ENCODE results near the gene SLC38A10.
A peak's percentile ranks its signal among the peaks of the same experiment; 100 is the strongest.

SLC38A10 gene

DNA sequence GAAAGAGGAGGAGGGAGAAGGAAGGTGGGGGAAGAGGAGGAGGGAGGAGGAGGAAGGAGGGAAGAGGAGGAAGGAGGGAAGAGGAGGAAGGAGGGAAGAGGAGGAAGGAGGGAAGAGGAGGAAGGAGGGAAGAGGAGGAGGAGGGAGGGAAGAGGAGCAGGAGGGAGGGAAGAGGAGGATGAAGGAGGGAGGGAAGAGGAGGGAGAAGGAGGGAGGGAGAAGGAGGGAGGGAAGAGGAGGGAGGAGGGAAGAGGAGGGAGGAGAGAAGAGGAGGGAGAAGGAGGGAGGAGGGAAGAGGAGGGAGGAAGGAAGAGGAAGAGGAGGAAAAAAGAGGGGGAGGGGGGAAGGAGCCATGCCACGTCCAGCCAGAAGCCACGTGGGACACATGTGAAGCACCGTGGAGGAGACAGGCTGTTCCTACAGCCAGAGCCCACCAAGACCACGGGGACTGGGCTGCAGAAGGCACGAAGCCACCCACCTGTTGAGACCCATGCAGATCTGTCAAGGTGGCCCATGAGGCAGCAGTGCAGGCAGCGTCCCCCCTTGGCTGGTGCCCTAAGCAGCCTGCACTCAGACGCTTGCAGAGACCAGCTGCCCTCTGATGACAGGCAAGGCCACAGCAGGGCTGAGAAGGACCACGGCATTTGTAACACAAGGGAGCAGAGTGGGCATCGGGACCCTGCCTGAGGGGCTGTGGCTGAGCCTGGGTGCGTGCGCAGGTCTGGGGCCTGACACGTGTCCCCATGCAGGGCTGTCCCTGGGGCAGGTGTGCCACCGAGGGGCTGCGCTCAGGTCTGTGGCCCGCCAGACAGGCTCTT, 45.7 kb downstream of the SLC38A10 start:
- no peaks in the 10 kb centered on the region for H3K27me3 Mint-ChIP-seq (ENCODE audit: low read depth)
- peaks cover 33% of the 10 kb centered on the region for H3K36me3 Mint-ChIP-seq (ENCODE audit: low read depth)
- no peak for DNase-seq (ENCODE audit: low spot score)
- no peaks in the 10 kb centered on the region for H3K9me3 Mint-ChIP-seq
- H3K4me1 Mint-ChIP-seq (ENCODE audit: low read depth) = no peaks in the 10 kb centered on the region
- H3K27ac Mint-ChIP-seq = no peak overlapping the region
- no peak overlapping the region for H3K4me3 Mint-ChIP-seq

DNA sequence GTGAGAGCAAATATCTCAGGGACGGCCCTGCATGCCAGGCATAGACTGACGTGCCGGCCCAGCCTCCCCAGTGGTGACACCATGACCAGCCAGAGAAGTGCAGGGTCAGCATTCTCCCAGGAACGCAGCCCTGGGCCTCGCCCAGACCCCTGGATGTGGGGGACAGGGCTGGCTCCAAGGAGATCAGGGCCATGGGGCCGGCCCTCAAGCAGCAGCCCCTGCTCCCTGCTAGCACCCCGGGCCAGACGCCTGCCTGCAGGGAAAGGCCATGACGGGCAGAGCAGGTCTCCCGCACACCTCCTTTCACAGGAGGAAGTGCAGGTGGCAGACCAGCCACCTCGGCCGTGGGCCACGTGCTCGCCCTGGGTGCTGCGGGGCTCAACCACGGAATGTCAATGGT, 46.5 kb downstream of the SLC38A10 start:
- no peak for DNase-seq (ENCODE audit: low spot score)
- Mint-ChIP-seq H3K9me3 (no peaks in the 10 kb centered on the region), H3K36me3 (ENCODE audit: low read depth) (peaks cover 31% of the 10 kb centered on the region), H3K4me3 (no peak overlapping the region), H3K4me1 (ENCODE audit: low read depth) (no peaks in the 10 kb centered on the region), H3K27ac (no peak overlapping the region), H3K27me3 (ENCODE audit: low read depth) (no peaks in the 10 kb centered on the region)

DNA sequence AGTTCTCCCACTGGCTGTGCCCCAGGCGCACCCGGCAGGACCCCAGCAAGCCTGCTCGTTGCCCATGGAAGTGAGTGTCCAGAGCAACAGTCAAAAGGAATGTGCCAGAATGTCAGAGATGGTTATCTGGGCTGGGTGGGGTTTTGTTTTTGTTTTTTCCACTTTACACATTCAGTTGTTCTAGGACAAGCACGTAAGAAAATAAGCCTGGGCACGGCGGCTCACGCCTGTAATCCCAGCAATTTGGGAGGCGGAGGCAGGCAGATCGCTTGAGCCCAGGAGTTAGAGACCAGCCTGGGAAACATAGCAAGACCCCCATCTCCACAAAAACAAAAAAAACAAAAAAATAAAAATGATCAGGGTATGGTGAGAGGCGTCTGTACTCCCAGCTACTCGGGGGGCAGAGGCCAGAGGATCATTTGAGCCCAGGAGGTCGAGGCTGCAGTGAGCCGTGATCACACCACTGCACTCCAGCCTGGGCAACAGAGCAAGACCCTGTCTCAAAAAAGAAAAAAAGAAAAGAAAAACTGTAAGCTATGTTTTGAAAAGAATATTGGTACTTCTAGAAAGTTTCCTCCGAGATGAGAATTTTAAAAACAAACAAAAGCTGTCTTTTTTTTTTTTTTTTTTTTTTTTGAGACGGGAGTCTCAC, 47.6 kb downstream of the SLC38A10 start:
- H3K27me3 Mint-ChIP-seq (ENCODE audit: low read depth) = no peaks in the 10 kb centered on the region
- no peak for DNase-seq (ENCODE audit: low spot score)
- H3K4me3 Mint-ChIP-seq = no peak overlapping the region
- H3K36me3 Mint-ChIP-seq (ENCODE audit: low read depth) = peaks cover 22% of the 10 kb centered on the region
- peak overlapping the region; percentile 31 for H3K27ac Mint-ChIP-seq
- H3K9me3 Mint-ChIP-seq = no peaks in the 10 kb centered on the region
- H3K4me1 Mint-ChIP-seq (ENCODE audit: low read depth) = no peaks in the 10 kb centered on the region

DNA sequence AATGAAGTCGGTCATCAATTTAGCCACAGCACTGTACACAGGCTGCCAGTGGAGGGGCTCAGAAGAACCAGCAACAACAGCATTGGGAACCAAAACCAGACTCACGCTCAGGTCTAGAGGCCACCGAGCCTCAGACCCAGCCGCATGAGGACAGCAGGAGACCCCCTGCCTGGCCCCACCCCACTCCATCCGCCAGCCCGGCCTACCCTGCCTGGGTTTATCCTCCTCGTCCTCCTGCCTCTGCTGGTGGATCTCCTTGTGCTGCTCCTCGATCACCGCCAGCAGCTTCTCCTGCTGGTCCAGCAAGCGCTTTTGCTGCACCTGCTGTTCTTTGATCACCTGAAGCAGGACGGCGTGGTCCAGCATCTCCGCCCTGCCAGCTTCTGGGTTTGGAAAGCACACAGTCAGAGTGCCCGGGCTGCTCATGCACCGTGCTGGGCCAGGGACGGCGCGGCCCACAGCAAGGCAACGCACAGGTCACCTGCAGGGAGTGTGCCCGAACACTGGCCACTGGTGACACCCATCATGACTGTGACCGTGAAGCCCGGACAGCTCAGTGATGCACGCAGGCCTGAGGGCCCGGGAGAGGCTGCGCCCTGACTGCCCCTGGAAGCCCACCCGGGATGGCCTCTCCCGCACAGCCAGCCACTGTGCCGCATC, 48.3 kb downstream of the SLC38A10 start:
- peak overlapping the region; percentile 31 for H3K27ac Mint-ChIP-seq
- peaks cover 4% of the 10 kb centered on the region for H3K4me1 Mint-ChIP-seq (ENCODE audit: low read depth)
- peaks cover 23% of the 10 kb centered on the region for H3K36me3 Mint-ChIP-seq (ENCODE audit: low read depth)
- no peak overlapping the region for H3K4me3 Mint-ChIP-seq
- no peaks in the 10 kb centered on the region for H3K27me3 Mint-ChIP-seq (ENCODE audit: low read depth)
- DNase-seq (ENCODE audit: low spot score) = no peak
- no peaks in the 10 kb centered on the region for H3K9me3 Mint-ChIP-seq

DNA sequence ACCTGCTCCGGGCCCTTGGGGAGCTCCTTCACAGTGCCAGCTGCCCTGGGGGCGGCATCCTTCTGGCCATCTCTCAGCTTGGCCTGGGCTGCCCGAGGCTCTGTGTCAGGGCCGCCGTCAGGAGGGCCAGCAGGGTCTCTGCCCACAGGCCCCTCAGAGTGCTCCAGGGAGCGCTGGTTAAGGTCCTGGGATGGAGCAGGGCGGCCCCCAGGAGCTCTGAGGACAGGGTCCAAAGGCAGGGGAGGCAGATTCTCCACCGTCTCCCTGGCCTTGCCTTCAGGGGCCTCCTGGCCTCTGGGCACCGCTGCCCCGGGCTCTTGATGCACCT, 48.8 kb downstream of the SLC38A10 start:
- Mint-ChIP-seq H3K4me3 (no peak overlapping the region), H3K4me1 (ENCODE audit: low read depth) (peaks cover 4% of the 10 kb centered on the region), H3K9me3 (no peaks in the 10 kb centered on the region), H3K36me3 (ENCODE audit: low read depth) (peaks cover 18% of the 10 kb centered on the region), H3K27ac (no peak overlapping the region), H3K27me3 (ENCODE audit: low read depth) (no peaks in the 10 kb centered on the region)
- no peak for DNase-seq (ENCODE audit: low spot score)

DNA sequence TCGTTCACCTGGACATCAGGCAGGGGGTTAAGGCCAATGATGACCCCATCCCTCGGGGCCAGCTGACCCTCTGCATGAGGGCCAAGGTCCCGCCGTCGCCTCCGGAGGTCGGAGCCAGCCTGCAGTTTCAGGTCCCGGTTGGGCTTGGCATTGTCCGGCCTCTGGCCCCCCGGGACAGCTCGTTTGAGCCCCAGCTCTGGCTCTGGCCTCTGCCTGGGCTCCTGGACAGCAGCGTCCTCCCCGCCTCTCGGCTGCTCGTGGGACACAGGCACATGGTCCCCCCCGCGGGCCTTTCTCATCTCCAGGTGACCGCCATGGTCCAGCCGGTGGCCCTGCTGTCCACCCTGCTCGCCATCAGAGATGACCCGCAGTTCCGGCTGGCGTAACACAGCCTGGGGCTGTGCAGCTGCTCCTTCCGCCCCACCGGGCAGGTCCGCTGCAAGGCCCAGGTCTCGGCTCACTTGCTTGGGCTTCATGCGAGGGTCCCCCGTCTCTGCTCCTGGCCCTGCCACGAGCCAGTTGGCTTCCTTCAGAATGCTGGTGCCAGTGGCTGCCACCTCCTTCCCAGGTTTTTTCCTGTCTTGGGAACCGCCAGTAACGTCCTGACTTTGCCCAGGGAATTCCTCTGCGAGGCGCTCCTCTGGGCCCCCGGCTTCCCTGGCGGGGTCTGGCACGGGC, 49.3 kb downstream of the SLC38A10 start:
- Mint-ChIP-seq H3K9me3 (no peaks in the 10 kb centered on the region), H3K36me3 (ENCODE audit: low read depth) (peaks cover 21% of the 10 kb centered on the region), H3K27me3 (ENCODE audit: low read depth) (no peaks in the 10 kb centered on the region), H3K4me3 (no peak overlapping the region), H3K4me1 (ENCODE audit: low read depth) (peaks cover 7% of the 10 kb centered on the region), H3K27ac (no peak overlapping the region)
- no peak for DNase-seq (ENCODE audit: low spot score)

DNA sequence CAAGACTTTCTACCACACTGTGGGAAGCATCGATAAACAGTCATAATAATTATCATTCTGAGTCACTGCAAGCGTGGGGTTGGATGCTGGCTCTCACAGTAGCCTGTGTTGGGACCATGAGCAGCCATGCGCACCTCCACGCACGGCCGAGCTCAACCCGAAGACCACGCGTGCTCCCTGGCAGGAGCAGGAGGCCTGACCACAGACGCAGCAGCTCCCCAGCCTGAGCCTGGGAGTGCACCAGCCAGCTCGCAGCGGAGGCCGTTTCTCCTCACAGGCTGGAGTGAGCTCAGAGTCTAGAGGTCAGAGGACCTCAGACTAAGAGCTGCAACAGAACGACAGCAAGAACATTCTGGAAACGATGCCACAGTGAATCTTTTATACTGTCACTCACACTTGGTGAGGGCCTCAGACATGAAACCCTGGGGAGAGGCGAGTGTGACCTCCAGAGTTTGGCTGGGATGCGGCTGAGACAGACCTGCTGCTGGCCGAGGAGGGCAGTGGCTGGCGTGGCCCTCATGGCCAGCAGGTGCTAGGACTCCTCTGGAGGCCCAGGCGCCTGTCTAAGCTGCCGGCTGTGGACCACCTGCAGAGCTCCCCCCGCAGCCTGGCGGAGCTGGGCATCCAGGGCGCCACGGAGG, 50.0 kb downstream of the SLC38A10 start:
- H3K4me1 Mint-ChIP-seq (ENCODE audit: low read depth) = peaks cover 10% of the 10 kb centered on the region

DNA sequence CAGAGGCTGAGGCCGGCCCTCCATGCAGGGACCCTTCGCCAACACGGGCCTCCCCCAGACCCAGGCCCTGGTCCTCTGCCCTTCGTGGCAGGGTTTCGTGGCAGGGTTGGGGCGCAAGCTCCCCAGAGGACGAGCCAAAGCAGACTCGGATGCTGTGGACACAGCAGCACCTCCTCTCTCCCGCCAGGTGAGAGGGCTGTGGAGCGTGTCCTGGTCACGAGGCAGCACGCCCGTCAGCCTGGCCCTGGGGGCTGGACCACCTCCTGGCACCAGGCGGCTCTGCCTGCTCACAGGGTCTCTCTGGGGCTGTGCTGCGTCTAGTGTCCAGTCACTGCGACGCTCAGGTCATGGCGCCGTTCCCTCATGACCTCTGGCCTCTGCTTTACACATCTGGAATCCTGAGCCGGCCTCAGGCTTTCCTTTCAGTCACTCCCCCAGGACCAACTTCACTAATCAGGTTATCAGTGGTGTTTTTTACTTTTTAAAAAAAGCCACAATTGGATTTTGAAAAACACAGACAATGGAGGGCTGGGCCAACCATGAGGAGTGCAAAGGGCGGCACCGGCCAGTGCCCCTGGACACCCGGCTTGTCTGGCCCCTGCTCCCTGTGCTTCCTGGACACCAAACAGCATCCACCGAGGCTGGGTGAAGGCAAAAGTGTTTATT, 50.6 kb downstream of the SLC38A10 start:
- Mint-ChIP-seq H3K9me3 (no peaks in the 10 kb centered on the region), H3K27me3 (ENCODE audit: low read depth) (no peaks in the 10 kb centered on the region), H3K27ac (no peak overlapping the region), H3K36me3 (ENCODE audit: low read depth) (peaks cover 18% of the 10 kb centered on the region), H3K4me1 (ENCODE audit: low read depth) (peaks cover 11% of the 10 kb centered on the region), H3K4me3 (no peak overlapping the region)
- DNase-seq (ENCODE audit: low spot score) = no peak

More for the DNA sequence above, 50.0 kb downstream of the SLC38A10 start:
- no peaks in the 10 kb centered on the region for H3K27me3 Mint-ChIP-seq (ENCODE audit: low read depth)
- H3K4me3 Mint-ChIP-seq = no peak overlapping the region
- H3K9me3 Mint-ChIP-seq = no peaks in the 10 kb centered on the region
- no peak overlapping the region for H3K27ac Mint-ChIP-seq
- DNase-seq (ENCODE audit: low spot score) = no peak
- H3K36me3 Mint-ChIP-seq (ENCODE audit: low read depth) = peaks cover 20% of the 10 kb centered on the region

DNA sequence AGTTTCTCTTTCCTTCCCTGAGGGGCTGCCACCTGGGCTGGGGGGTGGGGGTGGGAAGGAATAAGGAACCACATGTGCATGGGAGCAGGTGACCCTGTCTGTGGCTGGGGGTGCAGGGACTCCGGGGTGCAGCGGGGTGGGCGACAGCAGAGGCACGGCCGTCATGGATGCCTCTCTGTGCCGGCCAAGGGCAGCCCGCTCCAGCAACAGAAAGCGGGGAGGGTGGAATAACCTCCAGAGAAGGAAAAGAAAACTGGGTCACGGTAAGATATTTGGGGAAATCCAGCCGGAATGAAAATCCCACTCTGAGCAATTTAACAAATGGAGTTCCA, 51.8 kb downstream of the SLC38A10 start:
- H3K36me3 Mint-ChIP-seq (ENCODE audit: low read depth) = peaks cover 18% of the 10 kb centered on the region
- H3K27ac Mint-ChIP-seq = no peak overlapping the region
- DNase-seq (ENCODE audit: low spot score) = no peak
- H3K9me3 Mint-ChIP-seq = no peaks in the 10 kb centered on the region
- no peak overlapping the region for H3K4me3 Mint-ChIP-seq
- no peaks in the 10 kb centered on the region for H3K27me3 Mint-ChIP-seq (ENCODE audit: low read depth)
- H3K4me1 Mint-ChIP-seq (ENCODE audit: low read depth) = peaks cover 11% of the 10 kb centered on the region

DNA sequence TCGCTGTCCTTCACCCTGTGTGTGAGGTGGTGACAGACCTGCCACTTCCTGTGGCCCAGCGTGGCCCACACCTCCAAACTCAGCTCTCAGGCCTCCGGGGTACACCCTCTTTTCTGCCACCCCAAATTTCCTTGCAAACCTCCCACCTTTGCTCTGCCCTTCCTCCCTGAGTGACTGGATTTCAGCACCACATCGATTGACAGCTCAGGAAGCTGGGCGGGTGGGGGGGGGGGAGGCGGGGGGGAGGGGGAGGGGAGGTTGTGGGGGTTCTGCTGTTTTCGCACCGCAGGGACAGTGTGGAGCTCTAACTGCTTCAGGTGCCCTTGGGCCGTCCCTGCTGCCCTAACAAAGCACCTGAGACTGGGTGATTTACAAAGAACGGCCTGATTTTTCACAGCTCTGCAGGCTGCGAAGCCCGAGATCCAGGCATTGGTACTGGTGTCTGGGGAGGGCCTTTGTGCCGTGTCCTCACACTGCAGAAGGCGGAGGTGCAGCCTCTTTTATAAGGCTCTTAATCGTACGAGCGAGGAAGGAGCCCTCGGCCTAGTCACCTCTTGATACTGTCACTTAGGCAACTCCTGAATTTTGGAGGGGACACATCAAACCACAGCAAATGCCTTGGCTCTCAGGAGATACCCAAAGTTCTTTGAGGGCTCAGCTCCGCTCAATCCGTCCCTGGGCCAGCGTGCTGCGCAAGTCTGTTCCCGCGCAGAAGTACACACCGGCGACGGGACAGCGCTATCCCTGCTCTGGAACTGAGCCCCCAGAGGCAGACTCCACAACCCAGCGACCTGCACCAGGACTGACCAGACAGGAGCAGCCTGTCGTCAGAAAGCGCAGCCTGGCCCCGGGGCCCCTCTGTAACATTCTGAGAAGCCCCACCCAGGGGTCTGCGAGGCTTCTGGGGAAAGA, 52.4 kb downstream of the SLC38A10 start:
- Mint-ChIP-seq H3K9me3 (no peaks in the 10 kb centered on the region), H3K4me1 (ENCODE audit: low read depth) (peaks cover 15% of the 10 kb centered on the region), H3K4me3 (peak overlapping the region; percentile 42), H3K27ac (peak overlapping the region; percentile 69), H3K27me3 (ENCODE audit: low read depth) (no peaks in the 10 kb centered on the region), H3K36me3 (ENCODE audit: low read depth) (peaks cover 18% of the 10 kb centered on the region)
- DNase-seq (ENCODE audit: low spot score) = no peak

DNA sequence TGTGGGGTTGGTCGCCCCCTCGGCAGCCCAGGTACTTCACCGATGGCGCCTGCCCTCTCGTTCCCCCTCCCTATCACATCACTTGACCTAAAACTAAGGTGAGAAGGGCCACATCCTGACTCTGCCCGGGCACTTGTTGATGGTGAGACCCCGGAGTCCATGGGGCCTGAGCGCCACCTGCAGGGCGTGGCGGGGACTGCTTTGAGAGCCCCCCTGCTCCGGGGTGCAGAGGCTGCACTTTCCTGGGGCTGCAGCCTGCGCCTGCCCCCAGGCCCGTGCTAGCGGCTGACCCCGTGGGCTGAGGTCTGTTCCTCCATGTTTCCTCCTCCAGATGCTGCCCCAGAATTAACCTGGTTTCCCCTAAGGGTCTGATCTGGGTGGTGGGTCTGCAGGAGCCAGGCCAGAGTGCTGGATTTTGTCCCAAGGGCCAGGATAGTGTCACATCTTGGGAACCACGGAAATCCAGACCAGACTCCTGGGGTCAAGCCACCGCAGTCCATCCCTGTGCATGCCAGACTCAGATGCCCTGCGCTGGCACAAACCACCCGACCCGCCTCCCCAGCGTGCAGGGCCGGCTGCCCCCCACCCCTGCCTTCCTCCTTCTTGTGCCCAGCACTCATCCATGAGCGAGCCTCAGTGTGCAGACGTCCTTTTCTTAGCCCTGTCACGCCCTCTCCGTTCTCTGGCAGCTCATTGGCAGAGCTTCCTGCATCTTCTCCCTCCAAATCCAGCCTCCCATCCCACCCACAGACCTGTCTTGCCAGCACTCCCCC, 53.3 kb downstream of the SLC38A10 start:
- DNase-seq (ENCODE audit: low spot score) = peak; percentile 51
- no peaks in the 10 kb centered on the region for H3K27me3 Mint-ChIP-seq (ENCODE audit: low read depth)
- no peaks in the 10 kb centered on the region for H3K9me3 Mint-ChIP-seq
- peaks cover 18% of the 10 kb centered on the region for H3K36me3 Mint-ChIP-seq (ENCODE audit: low read depth)
- H3K27ac Mint-ChIP-seq = peak overlapping the region; percentile 69
- H3K4me1 Mint-ChIP-seq (ENCODE audit: low read depth) = peaks cover 16% of the 10 kb centered on the region
- peak overlapping the region; percentile 42 for H3K4me3 Mint-ChIP-seq

DNA sequence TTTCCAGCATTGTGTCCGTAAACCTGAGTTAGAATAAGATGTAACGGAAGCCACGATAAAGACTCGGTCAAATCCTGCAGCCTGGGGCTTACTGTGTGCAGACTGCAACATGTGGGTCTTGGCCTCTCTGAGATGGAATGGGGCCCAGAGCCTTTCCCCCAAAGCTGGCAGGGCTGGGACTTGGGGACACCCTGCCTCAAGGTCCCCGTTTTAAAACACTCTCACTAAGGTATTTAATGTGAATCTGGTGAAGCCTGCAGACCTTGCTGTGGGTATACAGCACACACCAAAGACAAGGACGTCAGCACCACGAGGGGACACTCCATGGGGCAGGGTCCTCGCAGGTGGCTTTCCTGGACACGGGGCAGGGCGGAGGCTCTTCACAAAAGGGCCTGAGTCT, 53.9 kb downstream of the SLC38A10 start:
- peaks cover 18% of the 10 kb centered on the region for H3K36me3 Mint-ChIP-seq (ENCODE audit: low read depth)
- peaks cover 16% of the 10 kb centered on the region for H3K4me1 Mint-ChIP-seq (ENCODE audit: low read depth)
- no peak overlapping the region for H3K27ac Mint-ChIP-seq
- DNase-seq (ENCODE audit: low spot score) = no peak
- no peaks in the 10 kb centered on the region for H3K9me3 Mint-ChIP-seq
- H3K27me3 Mint-ChIP-seq (ENCODE audit: low read depth) = no peaks in the 10 kb centered on the region
- H3K4me3 Mint-ChIP-seq = peak overlapping the region; percentile 96
